ENCODE data around the gene MEF2C. TPM values are rescaled to one million over a fixed set of nuclear protein-coding genes. Genes with fewer than 3 reads are reported as not detected.
"Not testable (repeated sequence)": the region's sequence is repeated elsewhere in the genome, so short reads cannot be mapped to it uniquely, and the experiment has no call there.

Gene MEF2C
- total RNA-seq, 1 donor from 2014 or later: 132 TPM

DNA sequence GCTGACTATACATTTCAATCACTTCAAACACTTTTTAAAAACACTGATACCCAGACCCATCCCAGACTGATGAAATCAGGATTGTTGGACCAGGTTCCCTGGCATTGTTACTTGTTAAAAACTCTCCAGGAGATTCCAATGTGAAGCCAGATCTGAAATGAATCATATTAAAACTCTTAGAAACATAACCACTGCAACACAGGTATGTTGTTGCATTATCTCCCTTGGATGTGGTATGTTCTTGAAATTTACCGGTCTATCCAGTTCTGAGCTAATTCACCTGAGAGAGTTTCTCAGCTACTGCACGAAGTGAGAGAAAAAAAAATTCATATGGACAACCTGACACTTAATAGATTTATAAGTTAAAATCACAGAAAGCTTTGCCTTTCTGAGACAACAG is 21.8 kb downstream of the MEF2C start:
- DNase-seq: no peak

DNA sequence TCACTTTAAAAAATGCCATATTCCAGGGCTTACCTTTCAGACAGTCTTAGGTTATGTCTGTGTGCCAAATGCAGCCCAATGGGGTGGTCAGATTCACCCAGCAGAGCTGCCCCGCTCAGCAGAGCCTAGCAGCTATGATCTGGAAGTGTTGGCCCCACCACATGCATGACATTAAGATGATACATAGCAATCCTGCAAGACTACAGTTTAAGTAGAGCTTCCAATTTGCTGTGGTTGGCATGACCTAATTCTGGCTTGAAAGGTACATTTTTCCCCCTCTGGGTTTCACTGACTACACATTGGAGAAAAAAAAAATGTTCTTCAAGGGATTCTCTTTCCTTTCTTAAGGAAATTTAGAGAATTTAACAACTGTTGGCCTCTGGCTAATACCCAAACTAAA is 22.5 kb downstream of the MEF2C start:
- no peak for DNase-seq

GRCh38 chr5:88858392-88858791 is 24.6 kb downstream of the MEF2C start:
- no peak for DNase-seq

GRCh38 chr5:88856381-88856780 is 26.6 kb downstream of the MEF2C start:
- DNase-seq: not testable (repeated sequence)

- DNase-seq: no peak
Observed at GRCh38 chr5:88854769-88855168, 28.2 kb downstream of the MEF2C start.

DNA sequence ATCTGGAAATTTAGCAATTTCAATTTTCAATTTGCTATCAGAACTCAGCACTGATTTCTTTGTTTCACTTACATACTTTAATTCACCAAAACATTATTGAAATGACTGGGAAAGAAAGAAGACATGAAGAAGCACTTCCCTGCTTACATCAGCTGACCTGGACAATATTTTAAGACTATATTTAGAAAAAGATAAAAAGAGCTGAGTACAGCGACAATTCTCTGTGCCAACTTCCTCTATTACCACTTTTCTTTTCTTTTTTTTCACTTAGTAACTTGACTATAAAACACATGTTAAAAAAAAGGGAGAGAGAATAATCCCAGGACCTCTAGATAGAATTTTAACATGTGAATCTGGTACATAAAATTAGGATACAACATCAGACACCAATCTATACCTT is 35.6 kb downstream of the MEF2C start:
- DNase-seq: no peak

GRCh38 chr5:88846434-88846833 is 36.5 kb downstream of the MEF2C start:
- DNase-seq: no peak

GRCh38 chr5:88845081-88845697 is 37.8 kb downstream of the MEF2C start:
- DNase-seq: peak; percentile 52

- no peak for DNase-seq
Observed at GRCh38 chr5:88842784-88843183, 40.2 kb downstream of the MEF2C start.

DNA sequence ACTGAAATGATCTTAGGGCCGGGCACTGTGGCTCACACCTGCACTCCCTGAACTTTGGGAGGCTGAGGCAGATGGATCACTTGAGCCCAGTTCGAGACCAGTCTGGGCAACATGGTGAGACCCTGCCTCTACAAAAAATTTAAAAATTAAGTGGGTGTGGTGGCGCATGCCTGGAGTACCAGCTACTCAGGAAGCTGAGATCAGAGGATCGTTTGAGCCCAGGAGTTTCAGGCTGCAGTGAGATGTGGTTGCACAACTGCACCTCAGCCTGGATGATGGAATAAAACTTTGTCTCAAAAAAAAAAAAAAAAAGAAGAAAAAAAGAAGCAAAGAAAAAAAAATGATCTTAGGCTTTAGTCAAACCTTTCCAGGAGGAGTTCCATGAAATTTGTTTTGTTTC is 41.8 kb downstream of the MEF2C start:
- no peak for DNase-seq

DNA sequence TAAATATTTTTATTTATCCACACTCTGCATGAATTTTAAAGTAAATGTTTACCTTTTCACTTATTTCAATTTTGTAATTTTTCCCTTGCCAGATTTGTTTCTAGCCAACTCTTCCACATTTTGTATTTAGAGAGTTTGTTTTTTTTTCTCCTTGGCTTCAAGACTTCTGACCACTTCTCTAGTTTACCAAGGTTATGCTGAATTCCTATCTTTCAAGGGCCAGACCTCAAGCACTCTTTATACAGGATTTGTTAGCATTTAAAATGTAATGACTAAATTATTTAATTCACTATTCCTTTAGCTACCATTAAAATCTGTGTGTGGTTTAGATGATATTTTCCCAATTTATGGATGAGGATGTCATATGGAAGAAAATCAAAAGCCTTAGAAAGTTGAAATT is 42.5 kb downstream of the MEF2C start:
- no peak for DNase-seq

- DNase-seq: no peak
Observed at GRCh38 chr5:88839238-88839637, 43.7 kb downstream of the MEF2C start.

DNA sequence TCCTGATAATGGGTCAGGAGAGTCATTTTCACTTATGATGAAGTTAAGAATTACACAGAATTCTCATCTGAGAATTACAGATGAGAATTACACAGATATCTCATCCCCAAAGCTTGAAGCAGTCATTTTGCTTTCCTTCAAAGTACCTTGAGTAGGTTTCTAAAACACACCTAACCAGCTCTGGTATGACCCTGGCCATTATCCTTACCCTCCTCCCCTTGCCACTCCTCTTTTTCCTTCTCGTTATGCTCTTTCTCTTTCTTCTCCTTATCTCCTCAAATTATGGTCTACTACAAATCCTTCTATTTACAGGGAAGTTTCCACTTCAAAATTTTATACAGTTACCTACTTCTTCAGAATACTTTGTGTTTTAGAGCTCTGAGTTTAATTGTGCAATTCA is 44.5 kb downstream of the MEF2C start:
- no peak for DNase-seq

GRCh38 chr5:88837817-88838216 is 45.2 kb downstream of the MEF2C start:
- no peak for DNase-seq

- DNase-seq: no peak
Observed at GRCh38 chr5:88837222-88837621, 45.8 kb downstream of the MEF2C start.

- peak; percentile 45 for DNase-seq
Observed at GRCh38 chr5:88836195-88836838, 46.7 kb downstream of the MEF2C start.

- no peak for DNase-seq
Observed at GRCh38 chr5:88834499-88834898, 48.5 kb downstream of the MEF2C start.

DNA sequence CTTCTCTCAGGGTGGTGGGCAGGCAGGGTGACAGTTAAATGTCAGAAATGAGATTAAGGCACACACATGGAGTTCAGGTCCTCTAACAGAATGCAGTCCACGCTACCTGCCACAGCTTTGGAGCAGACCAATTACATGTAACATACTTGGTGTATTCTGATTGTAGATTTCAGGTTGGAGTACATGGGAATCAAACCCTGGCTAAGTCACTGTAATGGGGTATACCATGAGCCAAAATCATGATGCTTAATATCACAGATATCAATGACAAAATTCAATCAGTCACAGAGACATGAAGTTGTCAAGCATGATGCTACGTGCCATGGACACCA is 48.9 kb downstream of the MEF2C start:
- no peak for DNase-seq

GRCh38 chr5:88833371-88834130 is 49.4 kb downstream of the MEF2C start:
- DNase-seq: peak; percentile 90

GRCh38 chr5:88831816-88832215 is 51.2 kb downstream of the MEF2C start:
- DNase-seq: no peak

- no peak for DNase-seq
Observed at GRCh38 chr5:88830567-88830966, 52.4 kb downstream of the MEF2C start.

DNA sequence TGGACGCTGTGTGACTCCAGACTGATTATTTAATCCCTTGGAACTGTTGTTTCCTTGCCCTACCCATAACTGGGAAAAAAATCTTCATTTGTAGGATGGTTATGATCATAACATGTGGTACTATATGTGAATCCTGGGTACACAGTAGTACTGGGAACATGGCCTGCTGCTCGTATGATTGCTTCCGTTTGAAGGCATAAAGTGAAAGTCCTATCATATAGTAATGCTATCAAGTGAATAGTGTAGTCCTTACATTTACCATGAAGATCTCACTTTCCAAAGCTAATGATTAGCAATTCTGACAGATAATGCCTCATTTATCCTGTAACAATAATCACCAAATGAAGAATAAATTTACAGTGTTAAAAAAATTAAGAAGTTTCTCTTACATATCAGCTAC is 53.2 kb downstream of the MEF2C start:
- DNase-seq: peak; percentile 59

DNA sequence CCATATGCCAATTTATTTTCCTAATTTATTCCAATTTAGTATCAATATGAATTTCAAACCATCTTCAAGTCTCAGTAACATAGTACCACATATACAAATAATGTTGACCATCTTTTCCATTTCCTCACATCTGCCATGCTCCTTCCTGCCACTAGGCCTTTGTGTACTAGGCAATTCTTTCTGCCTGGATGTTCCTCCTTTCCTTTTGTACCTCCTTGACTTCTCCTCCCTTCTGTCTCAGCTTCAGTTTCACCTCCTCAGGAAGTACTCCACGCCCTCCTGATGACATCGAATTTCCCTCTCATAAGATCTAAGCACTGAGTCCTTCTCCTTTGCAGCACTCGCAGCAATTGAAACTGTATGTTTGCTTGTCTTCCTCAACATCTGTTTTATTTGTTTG is 53.9 kb downstream of the MEF2C start:
- peak; percentile 67 for DNase-seq

DNA sequence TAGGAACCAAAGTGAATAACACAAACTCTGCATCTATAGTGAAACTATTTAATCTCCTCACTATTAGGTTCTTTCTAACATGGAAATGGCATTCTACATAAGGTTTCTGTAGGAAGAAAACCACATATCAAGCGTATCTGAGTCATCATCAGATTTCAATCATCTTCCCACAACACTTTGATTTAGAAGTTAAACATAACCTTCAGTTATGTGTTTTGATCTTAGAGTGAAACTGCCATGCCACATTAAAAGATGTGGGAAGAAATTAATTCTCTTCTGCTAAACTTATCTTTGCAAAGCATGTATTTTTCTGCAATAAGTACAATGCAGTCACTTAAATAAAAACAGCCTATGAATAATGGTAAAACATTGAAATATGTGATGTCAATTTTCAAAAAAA is 55.0 kb downstream of the MEF2C start:
- peak; percentile 53 for DNase-seq

Data from dermis blood vessel endothelial cell (primary cell).